ENCODE data around the gene REG3G. TPM values are rescaled to one million over a fixed set of nuclear protein-coding genes. Genes with fewer than 3 reads are reported as not detected.

The REG3G gene
- total RNA-seq, result not detected

DNA sequence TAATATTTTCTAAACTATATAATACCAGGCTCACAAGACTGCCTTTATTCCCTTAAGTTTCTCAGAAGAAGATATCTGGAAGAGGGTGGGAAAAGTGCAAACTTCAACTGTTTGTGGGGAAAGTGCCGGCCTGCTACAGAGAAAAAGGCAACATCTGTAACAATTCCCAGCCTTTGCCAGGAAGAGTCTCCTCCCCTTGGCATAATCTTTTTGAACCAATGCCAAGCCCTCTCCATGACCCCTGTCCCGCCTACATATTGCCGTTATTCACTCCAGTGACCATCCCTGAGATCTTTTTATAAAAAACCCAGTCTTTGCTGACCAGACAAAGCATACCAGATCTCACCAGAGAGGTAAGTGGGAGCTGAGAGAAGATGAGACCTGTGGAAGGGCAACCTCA, at the start of gene REG3G:
Gene REG3G (plus strand): TSS at position 282 of the 400 bp plus-strand sequence. CDS start 392 bp downstream, outside the sequence.

Other genes starting within 250 kb of the REG3G start
- gene REG1B, start 62.3 kb downstream of the REG3G start, total RNA-seq, result not detected
- gene REG1A, start 94.8 kb downstream of the REG3G start, total RNA-seq, result not detected
- gene REG3A, start 134.1 kb downstream of the REG3G start, total RNA-seq, result not detected

All from camera-type eye (tissue), 1 donor.